ENCODE results near the gene CLDN11.

GRCh38 chr3:170425491-170426239 is 7.0 kb downstream of the CLDN11 start:
- TF ChIP-seq HMGA2 (CRISPR knock-in tag; IDR thresholded peaks at IDR 0.05) (no peak), CTCF (IDR thresholded peaks at IDR 0.05) (no peak), NR3C1 (CRISPR knock-in tag; conservative IDR thresholded peaks at IDR 0.05; ENCODE audit: low read depth) (no peak), ZNF416 (CRISPR knock-in tag; IDR thresholded peaks at IDR 0.05) (no peak), SP1 (CRISPR knock-in tag; conservative IDR thresholded peaks at IDR 0.05) (no peak), IRF1 (CRISPR knock-in tag; IDR thresholded peaks at IDR 0.05) (no peak), ZNF232 (CRISPR knock-in tag; IDR thresholded peaks at IDR 0.05) (no peak), SMAD3 (CRISPR knock-in tag; IDR thresholded peaks at IDR 0.05; ENCODE audit: borderline replicate concordance) (no peak), ZNF281 (CRISPR knock-in tag; IDR thresholded peaks at IDR 0.05) (no peak), CREM (CRISPR knock-in tag; IDR thresholded peaks at IDR 0.05) (no peak), MLX (CRISPR knock-in tag; IDR thresholded peaks at IDR 0.05) (no peak), ZNF121 (CRISPR knock-in tag; IDR thresholded peaks at IDR 0.05) (no peak)
- TF ChIP-seq, protein P1, sequence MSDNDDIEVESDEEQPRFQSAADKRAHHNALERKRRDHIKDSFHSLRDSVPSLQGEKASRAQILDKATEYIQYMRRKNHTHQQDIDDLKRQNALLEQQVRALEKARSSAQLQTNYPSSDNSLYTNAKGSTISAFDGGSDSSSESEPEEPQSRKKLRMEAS (CRISPR knock-in tag; IDR thresholded peaks at IDR 0.05), result no peak

All from WTC11 (cell line).